HG02610 (cell line): ENCODE data around the gene ITGB7.
A peak's percentile ranks its signal among the peaks of the same experiment; 100 is the strongest.

Experiments used
- ATAC-seq: cut with Tn5 transposase; IDR thresholded peaks from one replicate; pipeline ENCODE4 v1.9.1; 2021; ENCODE audit warnings: mild to moderate bottlenecking, moderate library complexity; ENCODE audit not compliant: unreplicated experiment

Gene ITGB7

GRCh38 chr12:53207042-53207441 is at the start of gene ITGB7:
Gene ITGB7 (minus strand): TSS chr12:53207251. CDS start chr12:53200443, 6,808 bp downstream.
- peak; percentile 43 for ATAC-seq

- no peak for ATAC-seq
Measured at GRCh38 chr12:53255996-53256395, 48.9 kb upstream of the ITGB7 start.

- no peak for ATAC-seq
Measured at GRCh38 chr12:53254816-53255545, 47.9 kb upstream of the ITGB7 start.

- no peak for ATAC-seq
Measured at GRCh38 chr12:53253298-53253697, 46.2 kb upstream of the ITGB7 start.

GRCh38 chr12:53252349-53252916 is 45.4 kb upstream of the ITGB7 start:
- ATAC-seq, result no peak

- peak; percentile 72 for ATAC-seq
Measured at GRCh38 chr12:53251477-53252348, 44.7 kb upstream of the ITGB7 start.

GRCh38 chr12:53245286-53245685 is 38.2 kb upstream of the ITGB7 start:
- ATAC-seq, result no peak

- no peak for ATAC-seq
Measured at GRCh38 chr12:53244337-53244736, 37.3 kb upstream of the ITGB7 start.

- ATAC-seq, result no peak
Measured at GRCh38 chr12:53241623-53242412, 34.8 kb upstream of the ITGB7 start.

- ATAC-seq, result no peak
Measured at GRCh38 chr12:53239643-53240258, 32.7 kb upstream of the ITGB7 start.

- ATAC-seq, result no peak
Measured at GRCh38 chr12:53236443-53237111, 29.5 kb upstream of the ITGB7 start.

GRCh38 chr12:53235742-53236442 is 28.8 kb upstream of the ITGB7 start:
- ATAC-seq, result no peak

- ATAC-seq, result no peak
Measured at GRCh38 chr12:53235164-53235563, 28.1 kb upstream of the ITGB7 start.

- no peak for ATAC-seq
Measured at GRCh38 chr12:53234271-53234914, 27.3 kb upstream of the ITGB7 start.

- ATAC-seq, result no peak
Measured at GRCh38 chr12:53233671-53234121, 26.6 kb upstream of the ITGB7 start.

GRCh38 chr12:53232646-53233461 is 25.8 kb upstream of the ITGB7 start:
- no peak for ATAC-seq

GRCh38 chr12:53231921-53232645 is 25.0 kb upstream of the ITGB7 start, which contains the start of gene RARG:
Gene RARG (minus strand): TSS chr12:53232209. CDS start chr12:53227545, 4,664 bp downstream.
- no peak for ATAC-seq
